ENCODE results near the gene TOP1.

The TOP1 gene

GRCh38 chr20:41011551-41012067 lies 17.0 kb upstream of the TOP1 start:
- no peak overlapping the region for H3K4me3 ChIP-seq (ENCODE audit: low read length)
- TF ChIP-seq, protein P1, sequence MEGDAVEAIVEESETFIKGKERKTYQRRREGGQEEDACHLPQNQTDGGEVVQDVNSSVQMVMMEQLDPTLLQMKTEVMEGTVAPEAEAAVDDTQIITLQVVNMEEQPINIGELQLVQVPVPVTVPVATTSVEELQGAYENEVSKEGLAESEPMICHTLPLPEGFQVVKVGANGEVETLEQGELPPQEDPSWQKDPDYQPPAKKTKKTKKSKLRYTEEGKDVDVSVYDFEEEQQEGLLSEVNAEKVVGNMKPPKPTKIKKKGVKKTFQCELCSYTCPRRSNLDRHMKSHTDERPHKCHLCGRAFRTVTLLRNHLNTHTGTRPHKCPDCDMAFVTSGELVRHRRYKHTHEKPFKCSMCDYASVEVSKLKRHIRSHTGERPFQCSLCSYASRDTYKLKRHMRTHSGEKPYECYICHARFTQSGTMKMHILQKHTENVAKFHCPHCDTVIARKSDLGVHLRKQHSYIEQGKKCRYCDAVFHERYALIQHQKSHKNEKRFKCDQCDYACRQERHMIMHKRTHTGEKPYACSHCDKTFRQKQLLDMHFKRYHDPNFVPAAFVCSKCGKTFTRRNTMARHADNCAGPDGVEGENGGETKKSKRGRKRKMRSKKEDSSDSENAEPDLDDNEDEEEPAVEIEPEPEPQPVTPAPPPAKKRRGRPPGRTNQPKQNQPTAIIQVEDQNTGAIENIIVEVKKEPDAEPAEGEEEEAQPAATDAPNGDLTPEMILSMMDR (conservative IDR thresholded peaks at IDR 0.05; ENCODE audit: low read depth, low read length): no peak
- DNase-seq (ENCODE audit: low read depth): no peak

GRCh38 chr20:41014561-41015088 lies 14.0 kb upstream of the TOP1 start:
- DNase-seq (ENCODE audit: low read depth): no peak
- TF ChIP-seq, protein P1 (conservative IDR thresholded peaks at IDR 0.05; ENCODE audit: low read depth, low read length): no peak

GRCh38 chr20:41017448-41018042 lies 11.1 kb upstream of the TOP1 start:
- TF ChIP-seq, protein P1 (conservative IDR thresholded peaks at IDR 0.05; ENCODE audit: low read depth, low read length): no peak
- no peak for DNase-seq (ENCODE audit: low read depth)
- H3K4me3 ChIP-seq (ENCODE audit: low read length): no peak overlapping the region

More at GRCh38 chr20:41014561-41015088, 14.0 kb upstream of the TOP1 start:
- no peak overlapping the region for H3K4me3 ChIP-seq (ENCODE audit: low read length)

DNA sequence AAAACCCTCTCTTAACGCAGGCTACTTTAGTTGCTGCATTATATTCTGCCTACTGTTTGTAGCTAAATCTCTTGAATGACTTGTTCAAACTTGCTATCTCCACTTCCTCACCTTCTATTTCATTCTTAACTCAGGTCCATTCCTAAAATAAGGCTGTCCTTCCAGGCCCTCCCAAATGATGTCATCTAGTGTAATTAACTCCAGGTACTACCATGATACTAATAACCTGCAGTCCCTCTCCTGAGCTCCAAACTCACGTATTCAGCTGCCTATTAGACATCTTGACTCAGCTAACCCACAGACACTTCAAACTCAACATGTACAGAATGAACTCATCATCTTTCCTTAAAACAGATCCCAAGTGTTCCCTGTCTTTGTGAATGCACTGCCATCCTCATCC lies 10.5 kb upstream of the TOP1 start:
- DNase-seq (ENCODE audit: low read depth): no peak
- H3K4me3 ChIP-seq (ENCODE audit: low read length): no peak overlapping the region
- TF ChIP-seq, protein P1 (conservative IDR thresholded peaks at IDR 0.05; ENCODE audit: low read depth, low read length): no peak

DNA sequence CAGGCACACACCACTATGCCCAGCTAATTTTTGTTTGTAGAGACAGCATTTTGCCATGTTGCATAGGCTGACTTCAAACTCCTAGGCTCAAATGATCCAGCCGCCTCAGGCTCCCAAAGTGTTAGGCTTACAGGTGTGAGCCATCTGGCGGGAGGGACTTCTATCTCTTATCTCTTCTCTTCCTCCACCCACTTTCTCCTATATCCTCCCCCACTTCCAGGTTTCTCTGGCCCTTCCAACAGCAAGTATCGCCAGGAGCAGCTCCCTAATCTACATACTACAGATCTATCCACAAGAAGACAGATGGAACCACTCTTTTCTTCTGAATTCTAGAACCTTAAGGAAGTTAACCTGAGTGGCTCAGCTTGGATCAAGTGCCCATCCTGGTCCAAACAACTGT lies 5.1 kb upstream of the TOP1 start:
- no peak overlapping the region for H3K4me3 ChIP-seq (ENCODE audit: low read length)
- DNase-seq (ENCODE audit: low read depth): no peak
- TF ChIP-seq, protein P1 (conservative IDR thresholded peaks at IDR 0.05; ENCODE audit: low read depth, low read length): no peak

GRCh38 chr20:41027366-41027765 lies 1.3 kb upstream of the TOP1 start:
- no peak overlapping the region for H3K4me3 ChIP-seq (ENCODE audit: low read length)
- DNase-seq (ENCODE audit: low read depth): no peak
- TF ChIP-seq, protein P1 (conservative IDR thresholded peaks at IDR 0.05; ENCODE audit: low read depth, low read length): no peak

DNA sequence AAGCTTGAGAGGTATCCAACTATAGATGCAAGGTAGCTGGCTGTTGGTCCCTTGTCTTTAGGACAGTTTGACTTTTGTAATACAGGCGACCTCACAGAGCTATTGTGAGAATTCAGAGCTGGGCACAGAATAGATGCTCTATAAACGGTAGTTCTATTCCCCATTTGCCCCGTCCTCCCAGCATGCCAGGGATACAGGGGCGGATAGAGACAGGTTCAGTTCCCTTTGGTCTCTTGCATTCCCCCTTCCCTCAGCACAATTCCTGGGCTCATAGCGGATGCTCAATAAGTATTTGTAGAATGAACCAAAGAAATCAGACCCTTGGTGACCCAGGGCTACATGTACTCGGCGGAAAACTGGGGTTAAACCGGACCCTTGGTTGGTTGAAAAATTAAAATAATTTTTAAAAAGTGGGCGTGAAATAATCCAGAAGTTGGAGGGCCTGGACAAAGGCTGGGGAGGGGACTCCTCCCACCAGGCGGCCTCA lies 707 bp upstream of the TOP1 start:
- no peak for DNase-seq (ENCODE audit: low read depth)
- H3K4me3 ChIP-seq (ENCODE audit: low read length): peak overlapping the region; percentile 52
- TF ChIP-seq, protein P1 (conservative IDR thresholded peaks at IDR 0.05; ENCODE audit: low read depth, low read length): no peak

All from retinal pigment epithelial cell (primary cell).